ENCODE measurements around the gene WDR38. TPM values are rescaled to one million over a fixed set of nuclear protein-coding genes. Genes with fewer than 3 reads are reported as not detected.

The WDR38 gene
- polyA plus RNA-seq, 1 experiment = not detected

- CTCF ChIA-PET = no interaction called here
- TF ChIP-seq CTCF (IDR thresholded peaks at IDR 0.05; ENCODE audit: low read depth, low read length) = no peak
- POLR2A ChIA-PET = no interaction called here
- H3K27ac ChIP-seq (ENCODE audit: low read depth, low read length) = no peak overlapping the region
- no peak for DNase-seq (ENCODE audit: low read depth, low spot score)
- no peaks in the 10 kb centered on the region for H3K27me3 ChIP-seq (ENCODE audit: control insufficient read depth, insufficient read depth, low read length)
- no peak overlapping the region for H3K4me3 ChIP-seq (ENCODE audit: low read depth, low read length)
- H3K9me3 ChIP-seq (ENCODE audit: control insufficient read depth, insufficient read depth, low read length) = no peaks in the 10 kb centered on the region; the same call in 1 of the 2 replicates
Observed at GRCh38 chr9:124886461-124886860, 33.2 kb downstream of the WDR38 start.

- ChIA-PET CTCF (no interaction called here), POLR2A (no interaction called here)
- Histone ChIP-seq H3K27ac (ENCODE audit: low read depth, low read length) (no peak overlapping the region), H3K27me3 (ENCODE audit: control insufficient read depth, insufficient read depth, low read length) (no peaks in the 10 kb centered on the region), H3K4me3 (ENCODE audit: low read depth, low read length) (no peak overlapping the region), H3K9me3 (ENCODE audit: control insufficient read depth, insufficient read depth, low read length) (no peaks in the 10 kb centered on the region; the same call in 1 of the 2 replicates)
- no peak for TF ChIP-seq CTCF (IDR thresholded peaks at IDR 0.05; ENCODE audit: low read depth, low read length)
- DNase-seq (ENCODE audit: low read depth, low spot score) = no peak
Observed at GRCh38 chr9:124886866-124887492, 33.7 kb downstream of the WDR38 start.

- DNase-seq (ENCODE audit: low read depth, low spot score) = no peak
- H3K27ac ChIP-seq (ENCODE audit: low read depth, low read length) = no peak overlapping the region
- H3K4me3 ChIP-seq (ENCODE audit: low read depth, low read length) = no peak overlapping the region
- H3K9me3 ChIP-seq (ENCODE audit: control insufficient read depth, insufficient read depth, low read length) = no peaks in the 10 kb centered on the region; the same call in 1 of the 2 replicates
- no peaks in the 10 kb centered on the region for H3K27me3 ChIP-seq (ENCODE audit: control insufficient read depth, insufficient read depth, low read length)
- ChIA-PET POLR2A (interaction anchor here (0.6 kb wide), 1 partner anchor 49 kb away, joined by 6 read pairs; no protein-coding TSS in a partner anchor), CTCF (no interaction called here)
- TF ChIP-seq CTCF (IDR thresholded peaks at IDR 0.05; ENCODE audit: low read depth, low read length) = no peak
Observed at GRCh38 chr9:124887832-124888231, 34.6 kb downstream of the WDR38 start.

- Histone ChIP-seq H3K27me3 (ENCODE audit: control insufficient read depth, insufficient read depth, low read length) (no peaks in the 10 kb centered on the region), H3K27ac (ENCODE audit: low read depth, low read length) (no peak overlapping the region), H3K4me3 (ENCODE audit: low read depth, low read length) (no peak overlapping the region), H3K9me3 (ENCODE audit: control insufficient read depth, insufficient read depth, low read length) (no peaks in the 10 kb centered on the region; the same call in 1 of the 2 replicates)
- DNase-seq (ENCODE audit: low read depth, low spot score) = no peak
- TF ChIP-seq CTCF (IDR thresholded peaks at IDR 0.05; ENCODE audit: low read depth, low read length) = no peak
- ChIA-PET CTCF (no interaction called here), POLR2A (no interaction called here)
Observed at GRCh38 chr9:124889006-124889405, 35.7 kb downstream of the WDR38 start.

GRCh38 chr9:124890179-124890578, 36.9 kb downstream of the WDR38 start:
- no peak for DNase-seq (ENCODE audit: low read depth, low spot score)
- TF ChIP-seq CTCF (IDR thresholded peaks at IDR 0.05; ENCODE audit: low read depth, low read length) = no peak
- ChIA-PET POLR2A (no interaction called here), CTCF (no interaction called here)
- Histone ChIP-seq H3K9me3 (ENCODE audit: control insufficient read depth, insufficient read depth, low read length) (no peaks in the 10 kb centered on the region; the same call in 1 of the 2 replicates), H3K27me3 (ENCODE audit: control insufficient read depth, insufficient read depth, low read length) (no peaks in the 10 kb centered on the region), H3K27ac (ENCODE audit: low read depth, low read length) (no peak overlapping the region), H3K4me3 (ENCODE audit: low read depth, low read length) (no peak overlapping the region)
